GM18519 (cell line): ENCODE results near the gene LARP4B.

Experiments used
- ATAC-seq: cut with Tn5 transposase; IDR thresholded peaks from one replicate; pipeline ENCODE4 v1.9.1; 2021; ENCODE audit warnings: mild to moderate bottlenecking, moderate library complexity; ENCODE audit not compliant: unreplicated experiment, low FRiP score

The LARP4B gene

GRCh38 chr10:931326-932318 is at the start of gene LARP4B:
TSS of gene LARP4B (minus strand) at chr10:931705. CDS start at chr10:885721, 45,984 bp downstream.
- ATAC-seq, result peak; percentile 92

GRCh38 chr10:980468-981093 is 49.1 kb upstream of the LARP4B start:
- no peak for ATAC-seq

GRCh38 chr10:978826-979421 is 47.4 kb upstream of the LARP4B start:
- ATAC-seq, result no peak

GRCh38 chr10:976316-976715 is 44.8 kb upstream of the LARP4B start:
- no peak for ATAC-seq

- no peak for ATAC-seq
Observed at GRCh38 chr10:974785-975074, 43.2 kb upstream of the LARP4B start.

GRCh38 chr10:974038-974784 is 42.7 kb upstream of the LARP4B start:
- ATAC-seq, result no peak

- ATAC-seq, result no peak
Observed at GRCh38 chr10:972763-973162, 41.3 kb upstream of the LARP4B start.

GRCh38 chr10:971613-972012 is 40.1 kb upstream of the LARP4B start:
- no peak for ATAC-seq

GRCh38 chr10:971150-971542 is 39.6 kb upstream of the LARP4B start:
- ATAC-seq, result no peak

GRCh38 chr10:970311-971149 is 39.0 kb upstream of the LARP4B start:
- no peak for ATAC-seq

- no peak for ATAC-seq
Observed at GRCh38 chr10:969473-970150, 38.1 kb upstream of the LARP4B start.

- no peak for ATAC-seq
Observed at GRCh38 chr10:968546-969199, 37.2 kb upstream of the LARP4B start.

GRCh38 chr10:966466-967235 is 35.1 kb upstream of the LARP4B start:
- ATAC-seq, result no peak

- no peak for ATAC-seq
Observed at GRCh38 chr10:964988-965417, 33.5 kb upstream of the LARP4B start.

GRCh38 chr10:964321-964987 is 32.9 kb upstream of the LARP4B start:
- ATAC-seq, result no peak

GRCh38 chr10:963655-964054 is 32.1 kb upstream of the LARP4B start:
- ATAC-seq, result no peak

- no peak for ATAC-seq
Observed at GRCh38 chr10:963186-963585, 31.7 kb upstream of the LARP4B start.

- no peak for ATAC-seq
Observed at GRCh38 chr10:962342-962741, 30.8 kb upstream of the LARP4B start.
